AG09319 (cell line): Measurements from ENCODE around the gene FAM193B.

Source experiments
- DNase-seq: peaks from one replicate; pipeline ENCODE4 v3.0.0-alpha.2; 2010; ENCODE audit warnings: low read depth; ENCODE audit errors: extremely low read depth
- TF ChIP-seq, protein P1 (sequence below): IDR thresholded peaks from 2 replicates; pipeline ENCODE4 v1.5.1; 2011; ENCODE audit warnings: low read depth, mild to moderate bottlenecking, inconsistent platforms, low read length, moderate library complexity

The FAM193B gene

DNA sequence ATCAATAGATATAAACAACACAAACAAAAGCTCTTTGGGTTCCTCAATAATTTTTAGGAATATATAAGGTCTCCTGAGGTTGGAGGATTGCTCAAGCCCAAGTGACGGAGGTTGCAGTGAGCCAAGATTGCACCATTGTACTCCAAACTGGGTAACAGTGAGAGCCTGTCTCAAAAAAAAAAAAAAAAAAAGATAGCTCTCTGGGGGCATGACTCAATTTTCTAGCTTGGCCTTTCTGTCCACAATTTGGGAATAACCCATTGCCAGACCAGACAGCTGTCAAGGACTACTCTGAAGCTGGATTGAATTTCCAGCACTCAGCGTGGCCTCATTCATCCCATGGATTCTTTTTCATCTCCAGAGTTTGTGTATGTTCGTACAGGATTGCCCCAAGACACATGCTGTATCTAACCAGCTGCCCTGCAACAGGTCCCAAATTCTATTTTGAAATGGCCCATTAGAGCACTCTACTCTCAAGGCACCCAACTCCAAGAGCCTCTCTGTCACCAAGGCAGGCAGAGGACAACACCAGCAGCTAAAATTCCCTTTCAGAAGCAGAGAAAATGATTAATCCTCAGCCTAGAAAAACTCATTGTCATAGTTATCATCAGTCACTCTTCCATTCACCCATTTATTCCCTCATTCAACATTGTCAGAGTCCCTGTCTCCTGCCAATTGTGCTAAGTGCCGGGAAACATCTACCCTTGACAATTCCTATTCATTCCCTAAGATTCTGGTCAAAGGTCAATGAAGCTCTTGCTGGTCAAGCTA, 8.7 kb downstream of the FAM193B start:
- TF ChIP-seq, protein P1, sequence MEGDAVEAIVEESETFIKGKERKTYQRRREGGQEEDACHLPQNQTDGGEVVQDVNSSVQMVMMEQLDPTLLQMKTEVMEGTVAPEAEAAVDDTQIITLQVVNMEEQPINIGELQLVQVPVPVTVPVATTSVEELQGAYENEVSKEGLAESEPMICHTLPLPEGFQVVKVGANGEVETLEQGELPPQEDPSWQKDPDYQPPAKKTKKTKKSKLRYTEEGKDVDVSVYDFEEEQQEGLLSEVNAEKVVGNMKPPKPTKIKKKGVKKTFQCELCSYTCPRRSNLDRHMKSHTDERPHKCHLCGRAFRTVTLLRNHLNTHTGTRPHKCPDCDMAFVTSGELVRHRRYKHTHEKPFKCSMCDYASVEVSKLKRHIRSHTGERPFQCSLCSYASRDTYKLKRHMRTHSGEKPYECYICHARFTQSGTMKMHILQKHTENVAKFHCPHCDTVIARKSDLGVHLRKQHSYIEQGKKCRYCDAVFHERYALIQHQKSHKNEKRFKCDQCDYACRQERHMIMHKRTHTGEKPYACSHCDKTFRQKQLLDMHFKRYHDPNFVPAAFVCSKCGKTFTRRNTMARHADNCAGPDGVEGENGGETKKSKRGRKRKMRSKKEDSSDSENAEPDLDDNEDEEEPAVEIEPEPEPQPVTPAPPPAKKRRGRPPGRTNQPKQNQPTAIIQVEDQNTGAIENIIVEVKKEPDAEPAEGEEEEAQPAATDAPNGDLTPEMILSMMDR = no peak
- DNase-seq = peak; percentile 87

DNA sequence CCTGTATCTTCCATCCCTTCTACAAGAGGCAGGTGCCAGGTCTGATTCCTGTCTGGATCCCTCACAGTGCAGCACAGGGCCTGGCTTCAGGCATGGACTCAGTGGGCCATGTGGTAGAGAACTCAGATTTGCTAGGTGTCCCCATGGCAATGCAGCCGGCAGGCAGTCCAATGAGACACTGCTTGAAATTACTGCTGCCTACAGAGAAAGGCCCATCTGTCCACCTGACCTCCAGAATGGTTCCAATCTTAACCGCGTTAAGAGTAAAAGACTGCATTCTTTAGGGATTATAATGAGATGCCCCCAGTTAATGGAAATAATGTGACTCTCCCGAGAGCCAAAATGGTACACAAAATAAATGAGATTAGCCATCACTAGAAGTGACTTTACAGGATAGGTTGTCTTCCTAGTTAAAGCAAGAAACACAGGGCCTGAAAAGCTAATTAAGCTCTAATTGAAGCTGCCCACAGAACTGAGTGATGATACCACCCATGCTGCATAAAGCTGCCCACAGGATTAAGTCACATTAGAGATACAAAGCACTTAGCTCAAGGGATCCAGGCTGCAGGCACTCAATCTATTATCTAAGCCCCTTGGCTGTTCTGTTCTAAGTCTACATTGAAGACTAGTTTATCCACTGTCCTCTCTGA, 11.4 kb downstream of the FAM193B start:
- TF ChIP-seq, protein P1 = no peak

GRCh38 chr5:177540438-177540837, 13.9 kb downstream of the FAM193B start:
- TF ChIP-seq, protein P1 = no peak
- no peak for DNase-seq

More for the DNA sequence above, 11.4 kb downstream of the FAM193B start:
- DNase-seq = no peak

DNA sequence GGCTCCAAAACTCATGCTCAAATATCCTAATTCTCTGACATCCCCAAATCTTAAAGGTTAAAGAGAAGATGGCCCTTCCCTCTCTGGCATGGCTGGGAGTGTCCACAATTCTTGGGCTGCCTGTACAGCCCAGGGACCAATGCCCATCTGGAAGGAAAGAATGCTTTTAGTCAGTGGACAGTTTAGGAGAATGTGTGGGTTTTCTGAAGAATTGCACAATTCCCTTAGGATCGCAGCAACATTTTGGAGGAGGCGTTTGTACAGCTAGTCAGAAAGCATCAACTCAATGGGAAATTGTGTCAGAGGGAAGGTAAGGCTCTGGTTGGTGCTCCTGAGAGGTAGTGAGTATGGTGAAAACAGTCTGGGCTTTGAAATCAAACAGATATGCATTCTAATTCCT, 15.0 kb downstream of the FAM193B start:
- TF ChIP-seq, protein P1 = no peak

DNA sequence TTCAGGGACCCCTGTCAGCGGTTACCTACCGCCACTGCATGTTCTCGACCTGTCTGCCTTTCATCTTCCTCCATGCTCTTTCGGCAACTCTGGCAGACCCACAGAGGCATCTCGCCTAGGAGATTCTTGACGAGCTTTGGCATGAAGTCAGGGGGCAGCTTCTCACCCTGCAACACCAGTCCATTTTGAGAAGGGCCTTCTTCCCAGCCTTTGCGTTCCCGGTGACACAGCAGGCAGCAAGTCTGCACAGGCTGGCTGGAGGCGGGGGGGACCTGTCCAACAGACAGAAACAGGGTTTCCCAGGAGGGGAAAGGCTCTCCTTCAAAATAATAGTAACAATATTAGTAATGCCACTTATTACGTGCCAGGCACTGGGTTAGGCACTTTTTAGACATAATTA, 15.5 kb downstream of the FAM193B start:
- TF ChIP-seq, protein P1 = no peak
- DNase-seq = no peak

More for the DNA sequence above, 15.0 kb downstream of the FAM193B start:
- peak; percentile 65 for DNase-seq

DNA sequence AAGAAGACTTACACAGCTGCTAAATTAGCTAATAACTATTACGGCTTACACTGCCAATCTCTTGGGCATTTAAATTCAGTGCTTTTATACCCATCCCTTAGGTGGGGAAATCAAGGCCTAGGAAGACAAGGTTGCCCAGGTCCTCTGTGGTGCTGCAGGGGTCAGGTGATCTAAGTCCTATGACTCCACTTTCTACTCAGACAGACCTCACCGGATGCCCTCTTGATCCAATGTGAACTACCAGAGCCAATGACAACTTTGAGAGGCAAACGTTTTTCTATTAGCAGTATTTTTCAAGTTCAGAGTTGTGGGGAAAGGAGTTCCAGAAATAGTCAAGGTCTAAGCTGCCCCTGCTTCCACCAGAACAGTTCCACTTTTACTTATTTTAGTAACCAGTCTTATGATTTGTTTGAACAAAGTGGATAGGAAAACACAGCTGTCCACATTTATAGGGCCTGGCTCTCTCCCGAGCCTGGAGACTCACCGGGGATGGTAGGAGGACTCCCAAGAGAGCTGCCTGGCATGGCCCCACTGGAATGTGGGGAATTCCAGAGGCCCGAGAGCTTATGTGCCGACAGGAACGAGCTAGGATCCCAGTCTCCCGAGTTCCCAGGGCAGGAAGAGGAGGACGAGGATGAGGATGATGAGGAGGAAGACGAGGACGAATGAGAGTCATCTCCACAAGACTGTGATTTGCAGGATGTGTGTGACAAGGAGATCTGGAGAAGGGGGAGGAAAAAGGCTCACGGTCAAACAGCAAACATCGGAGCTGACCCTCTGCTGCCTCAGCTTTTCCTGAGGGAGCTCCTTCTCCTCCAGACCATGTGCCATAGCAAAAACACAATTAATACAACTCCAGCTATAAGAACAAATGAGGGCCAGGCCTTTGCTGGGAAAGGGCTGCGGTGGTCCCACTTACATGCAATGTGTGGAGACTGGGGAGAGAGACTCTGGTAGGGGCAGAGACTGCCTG, 16.7 kb downstream of the FAM193B start:
- peak; percentile 67 for DNase-seq
- TF ChIP-seq, protein P1 = no peak
